ENCODE data around the gene TBKBP1. TPM values are rescaled to one million over a fixed set of nuclear protein-coding genes. Genes with fewer than 3 reads are reported as not detected.

Gene TBKBP1
- polyA plus RNA-seq, 1 donor = 31.1 TPM

DNA sequence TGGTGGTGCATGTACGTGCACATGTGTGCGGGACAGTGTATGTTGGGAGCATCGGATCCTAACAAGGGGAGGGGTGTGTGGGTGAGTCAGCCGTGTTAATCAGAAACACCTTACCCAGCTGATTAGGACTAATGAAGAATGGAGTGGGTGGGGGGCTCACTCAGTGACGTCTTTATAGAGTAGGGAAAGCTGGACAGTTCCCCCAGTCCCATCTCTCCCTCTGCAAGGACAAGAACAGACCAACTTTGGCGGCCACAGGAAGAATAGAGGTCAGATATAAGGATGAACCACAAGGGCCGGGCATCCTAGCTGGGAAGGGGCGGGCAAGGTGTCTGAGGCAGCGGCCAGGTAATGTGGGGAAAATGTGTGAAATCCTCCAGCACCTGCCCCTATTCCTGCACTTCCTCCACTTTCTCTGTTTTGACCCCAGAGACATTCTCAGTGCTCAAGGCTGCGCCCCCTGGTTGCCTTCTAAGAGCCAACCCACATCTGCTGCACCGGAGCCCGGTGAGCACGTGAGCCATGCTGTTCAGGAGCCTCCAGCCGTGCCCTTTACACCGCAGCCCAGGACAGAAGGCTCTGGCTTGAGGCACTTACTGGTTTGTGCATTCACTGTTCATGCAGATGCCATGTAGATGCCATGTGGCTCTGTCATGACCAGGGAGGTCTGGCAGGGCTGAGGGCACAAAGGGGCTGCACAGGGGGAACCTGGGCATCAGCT is 20.2 kb downstream of the TBKBP1 start:
- DNase-seq = no peak

GRCh38 chr17:47714773-47715396 is 20.9 kb downstream of the TBKBP1 start:
- no peak for DNase-seq

DNA sequence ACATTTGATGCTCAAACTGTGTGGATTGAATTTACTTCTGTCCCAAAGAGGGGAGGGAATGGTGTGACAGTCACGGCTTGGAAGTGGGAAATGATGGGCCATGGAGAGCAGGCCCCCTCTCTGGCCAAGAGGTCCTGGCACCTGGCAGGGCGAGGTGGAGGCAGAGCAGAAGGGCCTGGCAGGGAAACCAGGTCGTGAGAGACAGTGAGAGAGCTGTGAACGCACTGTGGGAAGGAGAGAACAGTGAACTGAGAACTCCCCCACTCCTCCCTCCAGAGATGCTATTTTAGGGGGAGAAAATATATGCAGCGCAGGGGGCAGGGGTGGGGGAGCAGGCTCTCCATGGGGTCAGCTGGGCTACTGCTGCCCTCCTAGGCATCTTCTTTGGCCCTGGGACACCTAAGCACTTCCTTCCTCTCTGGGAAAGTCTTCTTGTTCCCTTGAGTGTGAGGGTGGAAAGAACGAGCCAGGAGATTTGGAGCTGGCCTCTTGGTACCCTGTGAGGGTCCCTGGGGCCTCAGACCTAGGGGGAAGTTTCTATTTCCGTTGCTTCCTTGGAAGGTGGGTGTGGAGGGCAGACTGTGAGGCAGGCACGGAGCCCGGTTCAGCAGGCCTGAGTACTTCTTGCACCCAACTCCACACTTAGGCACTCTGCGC is 21.8 kb downstream of the TBKBP1 start:
- no peak for DNase-seq

- no peak for DNase-seq
Measured at GRCh38 chr17:47716375-47716774, 22.4 kb downstream of the TBKBP1 start.

- DNase-seq = no peak
Measured at GRCh38 chr17:47717261-47717697, 23.3 kb downstream of the TBKBP1 start.

DNA sequence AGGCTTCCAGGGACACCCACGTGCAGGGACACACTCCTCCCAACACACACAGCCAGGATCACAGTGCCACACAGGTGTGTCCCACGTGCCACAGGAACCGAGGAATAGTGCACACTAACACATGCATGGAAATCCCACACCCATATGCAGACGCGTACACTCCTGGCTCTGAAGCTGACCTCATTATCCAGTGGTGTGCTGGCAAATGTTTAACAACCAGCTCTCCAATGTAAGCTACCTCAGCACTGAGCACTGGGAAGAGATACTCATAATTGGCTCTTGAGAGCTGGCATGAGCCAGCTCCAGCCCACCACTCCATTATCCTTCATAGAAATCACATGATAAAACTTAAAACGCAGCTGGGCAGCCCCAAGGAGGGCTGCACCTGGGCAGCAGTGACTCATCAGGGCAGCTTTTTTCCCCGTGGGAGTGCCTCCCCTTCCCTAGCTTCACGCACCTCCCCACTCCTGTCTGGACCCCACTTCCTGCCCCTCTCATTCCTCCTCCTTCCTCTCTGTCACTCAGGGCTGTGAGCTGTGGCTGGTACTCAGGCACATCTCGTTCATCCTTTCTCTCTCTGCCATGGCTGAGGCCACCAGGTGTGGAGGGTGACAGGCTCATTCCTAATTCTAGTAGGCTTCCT is 24.1 kb downstream of the TBKBP1 start:
- DNase-seq = no peak

- no peak for DNase-seq
Measured at GRCh38 chr17:47718634-47719405, 24.9 kb downstream of the TBKBP1 start.

DNA sequence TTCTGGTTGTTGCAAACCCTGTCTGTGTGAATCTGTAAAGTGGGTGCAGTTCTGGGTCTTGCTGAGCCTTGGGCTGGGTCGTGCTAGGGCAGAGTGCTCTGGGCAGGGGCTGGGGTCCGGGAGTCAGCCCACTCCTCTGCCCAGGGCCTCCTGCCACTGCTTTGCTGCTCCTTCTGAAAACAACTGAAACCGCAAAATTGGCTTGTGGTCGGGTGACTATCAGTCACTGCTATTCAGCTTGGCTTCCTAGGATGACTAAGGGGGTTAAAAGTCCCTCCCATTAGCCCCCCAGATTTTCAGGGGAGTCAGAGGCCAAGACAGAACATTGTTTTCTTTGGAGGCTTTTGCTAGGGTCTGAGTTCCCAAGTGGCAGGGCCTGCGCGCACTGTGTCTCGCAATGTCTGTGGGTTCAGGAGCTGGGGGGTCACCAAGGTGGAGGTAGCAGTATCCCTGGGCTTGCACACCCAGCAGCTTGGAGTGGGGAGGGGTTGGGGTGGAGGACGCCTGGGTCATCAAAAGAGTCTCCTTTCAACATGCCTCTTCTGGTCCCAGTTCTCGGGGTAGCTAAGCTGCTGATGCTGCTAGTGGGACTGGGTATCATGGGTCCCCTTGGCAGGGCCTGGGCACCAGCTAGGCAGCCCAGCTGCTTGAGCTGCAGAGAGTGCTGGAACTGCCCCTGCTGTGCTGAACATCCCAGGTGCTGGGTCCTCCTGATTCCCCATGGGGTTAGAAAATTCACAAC is 25.6 kb downstream of the TBKBP1 start:
- DNase-seq = no peak

DNA sequence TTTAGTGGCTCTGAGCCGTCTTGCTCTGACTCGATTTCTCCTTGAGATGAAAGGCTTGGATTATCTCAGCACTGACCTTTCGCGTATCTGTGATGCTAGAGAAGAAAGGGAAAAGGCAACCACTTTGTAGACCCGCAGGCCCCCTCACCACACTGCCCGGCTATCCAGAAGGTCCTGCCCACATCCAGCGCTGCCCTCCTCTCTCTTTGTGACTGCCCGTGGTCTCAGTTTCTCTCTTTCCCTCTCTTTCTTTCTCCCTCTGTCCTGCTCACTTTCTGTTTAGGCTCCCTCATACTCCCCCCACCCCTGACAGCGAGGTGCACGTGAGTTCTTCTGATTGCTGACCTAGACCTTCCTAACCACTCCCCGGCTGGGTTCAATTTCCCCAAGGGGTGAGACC is 26.2 kb downstream of the TBKBP1 start:
- no peak for DNase-seq

- no peak for DNase-seq
Measured at GRCh38 chr17:47720754-47721533, 27.0 kb downstream of the TBKBP1 start.

- no peak for DNase-seq
Measured at GRCh38 chr17:47721725-47722124, 27.8 kb downstream of the TBKBP1 start.

GRCh38 chr17:47724705-47725104 is 30.7 kb downstream of the TBKBP1 start:
- no peak for DNase-seq

- DNase-seq = no peak
Measured at GRCh38 chr17:47725446-47726111, 31.6 kb downstream of the TBKBP1 start.

- no peak for DNase-seq
Measured at GRCh38 chr17:47726796-47727703, 33.1 kb downstream of the TBKBP1 start.

DNA sequence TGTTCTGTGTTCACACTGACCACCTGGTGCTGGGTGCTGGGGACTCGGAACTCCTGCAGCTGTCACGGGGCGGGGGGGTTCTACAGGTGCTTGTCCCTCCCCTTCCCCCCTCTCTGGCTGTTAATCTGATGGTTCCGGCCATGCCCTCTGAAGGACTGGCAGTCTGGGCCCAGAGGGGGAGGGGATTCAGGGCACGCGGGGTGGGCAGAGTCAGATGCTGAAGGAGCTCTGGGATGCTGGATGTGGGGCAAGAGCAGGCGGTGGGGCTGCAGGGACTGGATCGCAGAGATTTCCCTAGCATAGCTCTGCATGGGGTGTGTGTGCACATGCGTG is 33.7 kb downstream of the TBKBP1 start:
- no peak for DNase-seq

DNA sequence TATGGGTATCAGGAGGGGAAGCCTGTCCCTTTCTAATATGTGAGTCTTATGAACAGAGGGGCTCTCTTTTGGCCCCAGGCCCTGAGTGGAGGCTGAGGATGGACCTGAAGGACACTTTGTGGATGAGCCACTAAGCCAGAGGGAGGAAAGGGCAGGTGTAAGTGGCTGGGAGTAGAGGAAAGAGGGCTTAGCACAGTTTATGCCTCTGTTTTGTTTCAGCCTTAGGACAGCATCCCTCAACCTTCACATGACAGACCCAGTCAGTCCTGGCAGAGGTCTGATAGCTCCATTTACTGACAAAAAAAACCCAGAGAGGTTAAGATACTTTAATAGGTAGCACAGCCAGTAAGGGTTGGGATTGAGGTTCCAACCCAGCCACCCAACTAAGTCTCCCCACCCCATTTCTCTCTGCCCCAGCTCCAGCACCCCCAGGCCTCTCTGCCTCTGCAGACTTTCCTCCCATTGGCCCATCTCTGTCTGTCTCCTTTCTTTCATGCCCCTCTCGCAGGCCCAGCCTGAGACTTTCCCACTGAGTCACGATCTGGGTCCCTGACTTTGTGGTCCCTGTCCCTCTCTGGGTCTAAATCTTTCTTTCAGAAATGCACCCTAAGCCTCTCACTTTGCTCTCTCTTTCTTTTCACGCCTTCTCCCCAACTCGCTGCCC is 34.4 kb downstream of the TBKBP1 start:
- DNase-seq = no peak

GRCh38 chr17:47729476-47729875 is 35.5 kb downstream of the TBKBP1 start:
- DNase-seq = no peak

- no peak for DNase-seq
Measured at GRCh38 chr17:47730681-47731080, 36.7 kb downstream of the TBKBP1 start.
